HepG2 (cell line): ENCODE data around the gene TAT. TPM values are rescaled to one million over a fixed set of nuclear protein-coding genes. Genes with fewer than 3 reads are reported as not detected.
A peak's percentile ranks its signal among the peaks of the same experiment; 100 is the strongest.

Experiments used
- DNMT3B ChIP-seq: conservative IDR thresholded peaks from 2 replicates; pipeline ENCODE4 v1.6.1; 2016; ENCODE audit warnings: missing biosample characterization, control low read depth
- EP300 ChIP-seq, 3 experiments: sonication (generic) in 1 of 3; formaldehyde crosslinking in 1 of 3; IDR thresholded peaks; 2 replicates each; pipeline versions ENCODE4 v1.5.1 to v1.6.1; 2011 to 2020; ENCODE audit warnings: low read depth in 2 of 3, low read length in 2 of 3, borderline replicate concordance in 1 of 3, improper control_type of control experiment in 1 of 3, mild to moderate bottlenecking in 1 of 3, missing genetic modification reagents in 1 of 3, moderate library complexity in 1 of 3
- NKX3-1 ChIP-seq: sonication (generic); formaldehyde crosslinking; IDR thresholded peaks from 2 replicates; pipeline ENCODE4 v1.5.0; 2020; ENCODE audit warnings: missing genetic modification reagents
- REPIN1 ChIP-seq: sonication (generic); formaldehyde crosslinking; IDR thresholded peaks from 2 replicates; pipeline ENCODE4 v1.8.0; 2022; ENCODE audit warnings: missing genetic modification reagents, low read depth, mild to moderate bottlenecking, borderline replicate concordance
- SNAPC2 ChIP-seq: sonication (generic); formaldehyde crosslinking; IDR thresholded peaks from 2 replicates; pipeline ENCODE4 v1.8.1; 2022; ENCODE audit warnings: mild to moderate bottlenecking, missing genetic modification reagents
- ZBTB20 ChIP-seq: sonication (generic); formaldehyde crosslinking; IDR thresholded peaks from 2 replicates; pipeline ENCODE4 v1.8.1; 2023; ENCODE audit warnings: missing genetic modification reagents, low read depth, mild to moderate bottlenecking, borderline replicate concordance
- ZBTB8A ChIP-seq: sonication (generic); formaldehyde crosslinking; IDR thresholded peaks from 2 replicates; pipeline ENCODE4 v1.4.0; 2020; ENCODE audit warnings: mild to moderate bottlenecking, low read depth, missing genetic modification reagents, borderline replicate concordance
- ZFY ChIP-seq: sonication (generic); formaldehyde crosslinking; IDR thresholded peaks from 2 replicates; pipeline ENCODE4 v1.4.0; 2020; ENCODE audit warnings: missing genetic modification reagents
- ZNF3 ChIP-seq: IDR thresholded peaks from 2 replicates; pipeline ENCODE4 v1.7.0; 2017; ENCODE audit warnings: inconsistent platforms
- ZNF446 ChIP-seq: sonication (generic); formaldehyde crosslinking; IDR thresholded peaks from 2 replicates; pipeline ENCODE4 v1.5.0; 2020; ENCODE audit warnings: mild to moderate bottlenecking, missing genetic modification reagents
- ZNF580 ChIP-seq: IDR thresholded peaks from 2 replicates; pipeline ENCODE4 v1.6.1; 2016; ENCODE audit warnings: low read depth, borderline replicate concordance
- ZNF652 ChIP-seq: IDR thresholded peaks from 2 replicates; pipeline ENCODE4 v1.6.1; 2016; ENCODE audit warnings: low read depth, borderline replicate concordance
- ZNF746 ChIP-seq: sonication (generic); formaldehyde crosslinking; IDR thresholded peaks from 2 replicates; pipeline ENCODE4 v1.8.0; 2022; ENCODE audit warnings: mild to moderate bottlenecking, missing genetic modification reagents
- ZSCAN9 ChIP-seq: IDR thresholded peaks from 2 replicates; pipeline ENCODE4 v1.6.1; 2016; ENCODE audit warnings: borderline replicate concordance
- polyA plus RNA-seq, 8 experiments: library from polyadenylated mRNA; depleted of rRNA in 3 of 8; stranded (reverse) in 7 of 8; unstranded in 1 of 8; fragments of >200 nt; fragmentation: Illumina TruSeq in 4 of 8; extraction: Trizol in 4 of 8; gene quantifications; 2 replicates each; pipeline versions ENCODE4 v1.2.1 to v1.2.3, GENCODE V29; 2011 to 2016; ENCODE audit warnings: low read depth in 4 of 8, missing spikeins in 1 of 8, mixed read lengths in 1 of 8; ENCODE audit not compliant: insufficient read depth in 1 of 8
- total RNA-seq, 5 experiments: library from RNA; depleted of rRNA; stranded (reverse); fragments of >200 nt; fragmentation: Illumina TruSeq; extraction: Trizol; gene quantifications; 2 replicates each; pipeline ENCODE4 v1.2.3, GENCODE V29; 2016; ENCODE audit warnings: low read depth in 1 of 5
- TF ChIP-seq, protein P1 (sequence below): sonication (generic); formaldehyde crosslinking; IDR thresholded peaks from 2 replicates; pipeline ENCODE4 v1.4.0; 2020; ENCODE audit warnings: missing genetic modification reagents
- TF ChIP-seq, protein P2 (sequence below): sonication (generic); formaldehyde crosslinking; IDR thresholded peaks from 2 replicates; pipeline ENCODE4 v1.5.1; 2020; ENCODE audit warnings: mild to moderate bottlenecking, missing genetic modification reagents
- TF ChIP-seq, protein P3 (sequence below): IDR thresholded peaks from 2 replicates; pipeline ENCODE4 v1.6.1; 2016; ENCODE audit warnings: control low read depth
- TF ChIP-seq, protein P4 (sequence below): sonication (generic); formaldehyde crosslinking; IDR thresholded peaks from 2 replicates; pipeline ENCODE4 v1.4.0; 2020; ENCODE audit warnings: mild to moderate bottlenecking, missing genetic modification reagents

Gene TAT
- total and polyA plus RNA-seq, 2 of the 13 experiments (the other 11 are each of a cell fraction or from before 2014, with no cell fraction given): 1.6 to 5.8 TPM

DNA sequence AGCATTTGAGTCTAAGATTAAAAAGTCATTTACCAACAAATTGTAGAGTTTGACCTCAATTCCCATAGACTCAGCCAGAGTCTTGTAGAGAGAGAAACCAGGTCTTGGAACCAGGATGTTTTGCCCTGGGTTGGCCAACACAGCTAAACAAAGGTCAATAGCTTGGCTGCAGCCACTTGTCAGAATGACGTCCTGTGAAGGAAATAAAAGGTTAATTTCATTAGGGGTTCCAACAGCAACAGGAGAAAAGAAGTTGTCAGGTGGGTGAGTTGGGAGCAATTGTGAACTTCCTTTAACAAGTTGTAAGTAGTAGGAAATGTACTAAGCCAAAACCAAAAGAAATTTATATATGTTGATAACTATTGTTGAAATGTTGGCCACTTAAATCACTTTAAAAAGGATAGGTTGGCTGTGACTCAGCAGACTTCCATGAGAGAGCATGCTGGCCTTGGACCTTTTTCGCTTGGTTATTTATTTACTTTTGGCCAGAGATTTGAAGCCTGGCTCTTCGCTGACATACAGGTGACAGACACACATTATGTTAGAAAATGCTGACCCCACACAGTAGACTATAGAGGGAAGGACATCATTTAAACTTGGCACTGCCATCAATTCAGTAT, 4.3 kb downstream of the TAT start (continued):
- TF ChIP-seq EP300 (IDR thresholded peaks at IDR 0.05; ENCODE audit: low read depth in 2 of 2, low read length in 2 of 2) (peak; percentile 15 to 82; a peak in 3 of 4 replicates), EP300 (CRISPR knock-in tag; IDR thresholded peaks at IDR 0.05; ENCODE audit: borderline replicate concordance) (peak; percentile 65; the same call in 1 of the 2 replicates), DNMT3B (CRISPR knock-in tag) (peak; percentile 83), ZFY (CRISPR knock-in tag) (peak; percentile 39; the same call in 1 of the 2 replicates), ZNF652 (CRISPR knock-in tag) (peak; percentile 96), ZNF3 (no peak), ZBTB20 (0 out of 2 replicates have a peak, but pooled peaks have one; percentile 13), ZSCAN9 (CRISPR knock-in tag) (peak; percentile 85), ZNF446 (CRISPR knock-in tag) (no peak), NKX3-1 (CRISPR knock-in tag) (0 out of 2 replicates have a peak, but pooled peaks have one; percentile 51), REPIN1 (CRISPR knock-in tag) (no peak), ZNF746 (CRISPR knock-in tag) (no peak), ZBTB8A (0 out of 2 replicates have a peak, but pooled peaks have one; percentile 34), SNAPC2 (peak; percentile 88; the same call in 1 of the 2 replicates), ZNF580 (CRISPR knock-in tag) (peak; percentile 77; the same call in 1 of the 2 replicates)
- TF ChIP-seq, protein P1, sequence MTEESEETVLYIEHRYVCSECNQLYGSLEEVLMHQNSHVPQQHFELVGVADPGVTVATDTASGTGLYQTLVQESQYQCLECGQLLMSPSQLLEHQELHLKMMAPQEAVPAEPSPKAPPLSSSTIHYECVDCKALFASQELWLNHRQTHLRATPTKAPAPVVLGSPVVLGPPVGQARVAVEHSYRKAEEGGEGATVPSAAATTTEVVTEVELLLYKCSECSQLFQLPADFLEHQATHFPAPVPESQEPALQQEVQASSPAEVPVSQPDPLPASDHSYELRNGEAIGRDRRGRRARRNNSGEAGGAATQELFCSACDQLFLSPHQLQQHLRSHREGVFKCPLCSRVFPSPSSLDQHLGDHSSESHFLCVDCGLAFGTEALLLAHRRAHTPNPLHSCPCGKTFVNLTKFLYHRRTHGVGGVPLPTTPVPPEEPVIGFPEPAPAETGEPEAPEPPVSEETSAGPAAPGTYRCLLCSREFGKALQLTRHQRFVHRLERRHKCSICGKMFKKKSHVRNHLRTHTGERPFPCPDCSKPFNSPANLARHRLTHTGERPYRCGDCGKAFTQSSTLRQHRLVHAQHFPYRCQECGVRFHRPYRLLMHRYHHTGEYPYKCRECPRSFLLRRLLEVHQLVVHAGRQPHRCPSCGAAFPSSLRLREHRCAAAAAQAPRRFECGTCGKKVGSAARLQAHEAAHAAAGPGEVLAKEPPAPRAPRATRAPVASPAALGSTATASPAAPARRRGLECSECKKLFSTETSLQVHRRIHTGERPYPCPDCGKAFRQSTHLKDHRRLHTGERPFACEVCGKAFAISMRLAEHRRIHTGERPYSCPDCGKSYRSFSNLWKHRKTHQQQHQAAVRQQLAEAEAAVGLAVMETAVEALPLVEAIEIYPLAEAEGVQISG (CRISPR knock-in tag): peak; percentile 38; the same call in 1 of the 2 replicates
- TF ChIP-seq, protein P2, sequence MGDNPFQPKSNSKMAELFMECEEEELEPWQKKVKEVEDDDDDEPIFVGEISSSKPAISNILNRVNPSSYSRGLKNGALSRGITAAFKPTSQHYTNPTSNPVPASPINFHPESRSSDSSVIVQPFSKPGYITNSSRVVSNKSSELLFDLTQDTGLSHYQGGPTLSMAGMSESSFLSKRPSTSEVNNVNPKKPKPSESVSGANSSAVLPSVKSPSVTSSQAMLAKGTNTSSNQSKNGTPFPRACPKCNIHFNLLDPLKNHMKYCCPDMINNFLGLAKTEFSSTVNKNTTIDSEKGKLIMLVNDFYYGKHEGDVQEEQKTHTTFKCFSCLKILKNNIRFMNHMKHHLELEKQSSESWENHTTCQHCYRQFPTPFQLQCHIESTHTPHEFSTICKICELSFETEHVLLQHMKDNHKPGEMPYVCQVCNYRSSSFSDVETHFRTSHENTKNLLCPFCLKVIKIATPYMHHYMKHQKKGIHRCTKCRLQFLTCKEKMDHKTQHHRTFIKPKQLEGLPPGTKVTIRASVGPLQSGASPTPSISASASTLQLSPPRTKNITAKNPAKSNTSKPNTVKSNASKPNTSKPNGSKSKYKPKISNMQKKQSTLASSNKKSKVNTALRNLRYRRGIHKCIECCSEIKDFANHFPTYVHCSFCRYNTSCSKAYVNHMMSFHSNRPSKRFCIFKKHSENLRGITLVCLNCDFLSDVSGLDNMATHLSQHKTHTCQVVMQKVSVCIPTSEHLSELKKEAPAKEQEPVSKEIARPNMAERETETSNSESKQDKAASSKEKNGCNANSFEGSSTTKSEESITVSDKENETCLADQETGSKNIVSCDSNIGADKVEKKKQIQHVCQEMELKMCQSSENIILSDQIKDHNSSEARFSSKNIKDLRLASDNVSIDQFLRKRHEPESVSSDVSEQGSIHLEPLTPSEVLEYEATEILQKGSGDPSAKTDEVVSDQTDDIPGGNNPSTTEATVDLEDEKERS (CRISPR knock-in tag): peak; percentile 94
- TF ChIP-seq, protein P3, sequence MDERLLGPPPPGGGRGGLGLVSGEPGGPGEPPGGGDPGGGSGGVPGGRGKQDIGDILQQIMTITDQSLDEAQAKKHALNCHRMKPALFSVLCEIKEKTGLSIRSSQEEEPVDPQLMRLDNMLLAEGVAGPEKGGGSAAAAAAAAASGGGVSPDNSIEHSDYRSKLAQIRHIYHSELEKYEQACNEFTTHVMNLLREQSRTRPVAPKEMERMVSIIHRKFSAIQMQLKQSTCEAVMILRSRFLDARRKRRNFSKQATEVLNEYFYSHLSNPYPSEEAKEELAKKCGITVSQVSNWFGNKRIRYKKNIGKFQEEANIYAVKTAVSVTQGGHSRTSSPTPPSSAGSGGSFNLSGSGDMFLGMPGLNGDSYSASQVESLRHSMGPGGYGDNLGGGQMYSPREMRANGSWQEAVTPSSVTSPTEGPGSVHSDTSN (CRISPR knock-in tag): peak; percentile 55
- TF ChIP-seq, protein P4, sequence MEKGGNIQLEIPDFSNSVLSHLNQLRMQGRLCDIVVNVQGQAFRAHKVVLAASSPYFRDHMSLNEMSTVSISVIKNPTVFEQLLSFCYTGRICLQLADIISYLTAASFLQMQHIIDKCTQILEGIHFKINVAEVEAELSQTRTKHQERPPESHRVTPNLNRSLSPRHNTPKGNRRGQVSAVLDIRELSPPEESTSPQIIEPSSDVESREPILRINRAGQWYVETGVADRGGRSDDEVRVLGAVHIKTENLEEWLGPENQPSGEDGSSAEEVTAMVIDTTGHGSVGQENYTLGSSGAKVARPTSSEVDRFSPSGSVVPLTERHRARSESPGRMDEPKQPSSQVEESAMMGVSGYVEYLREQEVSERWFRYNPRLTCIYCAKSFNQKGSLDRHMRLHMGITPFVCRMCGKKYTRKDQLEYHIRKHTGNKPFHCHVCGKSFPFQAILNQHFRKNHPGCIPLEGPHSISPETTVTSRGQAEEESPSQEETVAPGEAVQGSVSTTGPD (CRISPR knock-in tag): peak; percentile 36; the same call in 1 of the 2 replicates
